GM23338 (cell line): ENCODE results near the gene AP4E1. TPM values are rescaled to one million over a fixed set of nuclear protein-coding genes. Genes with fewer than 3 reads are reported as not detected.

ENCODE experiments used
- ATAC-seq: fragments of 200-7000 bp; cut with Tn5 transposase; 3 replicates; pipeline ENCODE4 v1.9.1; 2020
- DNase-seq: peaks from one replicate; pipeline ENCODE4 v3.0.0-alpha.2; 2015; ENCODE audit warnings: low spot score
- H2AFZ ChIP-seq: fragments of 200-600 bp; sonication (generic); 2 replicates; pipeline ENCODE4 v1.8.0; 2016; ENCODE audit warnings: antibody characterized with exemption, mild to moderate bottlenecking, moderate library complexity
- H3F3A ChIP-seq: fragments of 200-600 bp; sonication (generic); replicated peaks from 2 replicates; pipeline ENCODE4 v1.8.0; 2017; ENCODE audit warnings: antibody characterized with exemption, mixed run types, low read depth
- H3K27ac ChIP-seq: fragments of 200-600 bp; sonication (generic); 2 replicates; pipeline ENCODE4 v1.6.1; 2016; ENCODE audit warnings: low read depth
- H3K27me3 ChIP-seq: fragments of 200-600 bp; sonication (generic); 2 replicates; pipeline ENCODE4 v1.8.0; 2016; ENCODE audit warnings: mild to moderate bottlenecking, mixed run types, moderate library complexity; ENCODE audit not compliant: insufficient read depth
- H3K36me3 ChIP-seq: fragments of 200-600 bp; sonication (generic); 2 replicates; pipeline ENCODE4 v1.8.0; 2016; ENCODE audit warnings: mild to moderate bottlenecking; ENCODE audit not compliant: insufficient read depth
- H3K4me1 ChIP-seq: fragments of 200-600 bp; sonication (generic); 2 replicates; pipeline ENCODE4 v1.8.0; 2016; ENCODE audit warnings: mild to moderate bottlenecking, moderate library complexity; ENCODE audit not compliant: insufficient read depth
- H3K4me2 ChIP-seq: fragments of 200-600 bp; sonication (generic); 2 replicates; pipeline ENCODE4 v1.7.1; 2017; ENCODE audit warnings: mixed run types
- H3K4me3 ChIP-seq: fragments of 200-600 bp; sonication (generic); 2 replicates; pipeline ENCODE4 v1.6.1; 2016; ENCODE audit warnings: mixed run types
- H3K79me2 ChIP-seq: fragments of 200-600 bp; sonication (generic); replicated peaks from 2 replicates; pipeline ENCODE4 v1.8.0; 2017; ENCODE audit warnings: mild to moderate bottlenecking; ENCODE audit not compliant: insufficient read depth
- H3K9me2 ChIP-seq: fragments of 200-600 bp; sonication (generic); 2 replicates; pipeline ENCODE4 v1.8.0; 2017; ENCODE audit not compliant: insufficient read depth
- H4K20me1 ChIP-seq: fragments of 200-600 bp; sonication (generic); replicated peaks from 2 replicates; pipeline ENCODE4 v1.8.0; 2017; ENCODE audit warnings: mild to moderate bottlenecking; ENCODE audit not compliant: insufficient read depth
- H3K27ac Mint-ChIP-seq: 2 replicates; pipeline ENCODE4 v1.8.0; 2020; ENCODE audit warnings: inconsistent platforms, mild to moderate bottlenecking, moderate library complexity, mixed read lengths
- H3K27me3 Mint-ChIP-seq: 3 replicates; pipeline ENCODE4 v1.8.0; 2022; ENCODE audit warnings: low read depth, mild to moderate bottlenecking, moderate library complexity, mixed read lengths, inconsistent platforms; ENCODE audit not compliant: insufficient read depth, poor library complexity
- H3K36me3 Mint-ChIP-seq: 3 replicates; pipeline ENCODE4 v1.8.0; 2021; ENCODE audit warnings: low read depth, mild to moderate bottlenecking, inconsistent platforms, moderate library complexity, mixed read lengths
- H3K4me1 Mint-ChIP-seq: 3 replicates; pipeline ENCODE4 v1.8.0; 2020; ENCODE audit warnings: mild to moderate bottlenecking, inconsistent platforms, mixed read lengths
- H3K4me3 Mint-ChIP-seq: 3 replicates; pipeline ENCODE4 v1.8.0; 2021; ENCODE audit warnings: moderate library complexity, mild to moderate bottlenecking, inconsistent platforms, mixed read lengths
- H3K9me3 Mint-ChIP-seq: 3 replicates; pipeline ENCODE4 v1.8.0; 2020; ENCODE audit warnings: moderate library complexity, mild to moderate bottlenecking, inconsistent platforms, mixed read lengths
- CREB1 ChIP-seq: fragments of 250-450 bp; sonication (Bioruptor Pico); IDR thresholded peaks from 2 replicates; pipeline ENCODE4 v1.5.0; 2020; ENCODE audit warnings: low read depth, mild to moderate bottlenecking, moderate library complexity
- ETS1 ChIP-seq: IDR thresholded peaks from 2 replicates; pipeline ENCODE4 v1.6.1; 2016; ENCODE audit warnings: antibody characterized with exemption
- EZH2 ChIP-seq: fragments of 200-600 bp; sonication (generic); IDR thresholded peaks from one replicate; pipeline ENCODE4 v1.8.0; 2017; ENCODE audit warnings: antibody characterized with exemption, mild to moderate bottlenecking, low read depth; ENCODE audit not compliant: unreplicated experiment
- EZH2phosphoT487 ChIP-seq: fragments of 200-600 bp; sonication (generic); IDR thresholded peaks from one replicate; pipeline ENCODE4 v1.8.1; 2018; ENCODE audit warnings: antibody characterized with exemption; ENCODE audit not compliant: unreplicated experiment
- JUNB ChIP-seq: IDR thresholded peaks from one replicate; pipeline ENCODE4 v1.6.1; 2016; ENCODE audit warnings: antibody characterized with exemption; ENCODE audit not compliant: unreplicated experiment
- NANOG ChIP-seq: IDR thresholded peaks from 2 replicates; pipeline ENCODE4 v1.6.1; 2016; ENCODE audit warnings: antibody characterized with exemption, borderline replicate concordance
- POLR2AphosphoS5 ChIP-seq: IDR thresholded peaks from 2 replicates; pipeline ENCODE4 v1.6.1; 2016; ENCODE audit warnings: antibody characterized with exemption, low read depth
- STAT1 ChIP-seq: IDR thresholded peaks from one replicate; pipeline ENCODE4 v1.6.1; 2016; ENCODE audit warnings: antibody characterized with exemption; ENCODE audit not compliant: unreplicated experiment
- ZNF114 ChIP-seq: fragments of 250-450 bp; sonication (Bioruptor Pico); IDR thresholded peaks from 2 replicates; pipeline ENCODE4 v1.5.0; 2020; ENCODE audit warnings: mild to moderate bottlenecking, moderate library complexity
- ZNF331 ChIP-seq: fragments of 250-450 bp; sonication (Bioruptor Pico); IDR thresholded peaks from 2 replicates; pipeline ENCODE4 v1.5.0; 2020; ENCODE audit warnings: low read depth, mild to moderate bottlenecking, moderate library complexity
- ZNF462 ChIP-seq: fragments of 250-450 bp; sonication (Bioruptor Pico); IDR thresholded peaks from 2 replicates; pipeline ENCODE4 v1.5.0; 2020; ENCODE audit warnings: mild to moderate bottlenecking, moderate library complexity
- polyA plus RNA-seq: library from polyadenylated mRNA; unstranded; fragments of >200 nt; fragmentation: Nextera tagmentation; extraction: Ambion mirVana; gene quantifications from 2 replicates; pipeline ENCODE4 v1.2.1, GENCODE V29; 2016
- total RNA-seq: library from RNA; depleted of rRNA; stranded (reverse); fragments of >200 nt; shearing (Covaris generic); gene quantifications from 2 replicates; pipeline ENCODE4 v1.2.3, GENCODE V29; 2014
- TF ChIP-seq, protein P1 (sequence below): IDR thresholded peaks from one replicate; pipeline ENCODE4 v1.6.1; 2018; ENCODE audit warnings: antibody characterized with exemption; ENCODE audit not compliant: unreplicated experiment
- TF ChIP-seq, protein P2 (sequence below), 2 experiments: fragments of 200-600 bp in 1 of 2; sonication (generic) in 1 of 2; conservative IDR thresholded peaks; 2 replicates each; pipeline versions ENCODE4 v1.5.1 to v1.6.1; 2016 to 2017; ENCODE audit warnings: antibody characterized with exemption in 2 of 2, low read depth in 2 of 2, mild to moderate bottlenecking in 2 of 2, moderate library complexity in 1 of 2

AP4E1 gene
- total and polyA plus RNA-seq, 2 experiments from 2014 or later, result 4.4 to 15.4 TPM

GRCh38 chr15:51049081-51049480 lies 140.6 kb downstream of the AP4E1 start:
- Mint-ChIP-seq H3K9me3 (no peaks in the 10 kb centered on the region), H3K27ac (no peak overlapping the region), H3K27me3 (peaks cover 3% of the 10 kb centered on the region), H3K36me3 (no peaks in the 10 kb centered on the region; the same call in 2 of the 3 replicates), H3K4me3 (no peak overlapping the region), H3K4me1 (peaks cover 36% of the 10 kb centered on the region)
- Histone ChIP-seq H3F3A (no peaks in the 10 kb centered on the region), H3K4me2 (no peak overlapping the region), H3K27me3 (no peaks in the 10 kb centered on the region), H3K4me3 (no peak overlapping the region), H3K9me2 (0 out of 2 replicates have a peak, but pooled peaks cover 3% of the 10 kb centered on the region), H4K20me1 (no peaks in the 10 kb centered on the region), H3K79me2 (no peaks in the 10 kb centered on the region), H3K36me3 (no peaks in the 10 kb centered on the region), H3K27ac (no peak overlapping the region), H2AFZ (no peak overlapping the region), H3K4me1 (peaks cover 23% of the 10 kb centered on the region)
- DNase-seq (no peak), ATAC-seq (no peak)
- TF ChIP-seq CREB1 (CRISPR knock-in tag) (no peak), EZH2 (no peak), STAT1 (no peak), JUNB (no peak), ZNF462 (CRISPR knock-in tag) (no peak), NANOG (no peak), ZNF114 (no peak), ETS1 (no peak), POLR2AphosphoS5 (no peak), EZH2phosphoT487 (no peak), ZNF331 (no peak)
- TF ChIP-seq, protein P1, sequence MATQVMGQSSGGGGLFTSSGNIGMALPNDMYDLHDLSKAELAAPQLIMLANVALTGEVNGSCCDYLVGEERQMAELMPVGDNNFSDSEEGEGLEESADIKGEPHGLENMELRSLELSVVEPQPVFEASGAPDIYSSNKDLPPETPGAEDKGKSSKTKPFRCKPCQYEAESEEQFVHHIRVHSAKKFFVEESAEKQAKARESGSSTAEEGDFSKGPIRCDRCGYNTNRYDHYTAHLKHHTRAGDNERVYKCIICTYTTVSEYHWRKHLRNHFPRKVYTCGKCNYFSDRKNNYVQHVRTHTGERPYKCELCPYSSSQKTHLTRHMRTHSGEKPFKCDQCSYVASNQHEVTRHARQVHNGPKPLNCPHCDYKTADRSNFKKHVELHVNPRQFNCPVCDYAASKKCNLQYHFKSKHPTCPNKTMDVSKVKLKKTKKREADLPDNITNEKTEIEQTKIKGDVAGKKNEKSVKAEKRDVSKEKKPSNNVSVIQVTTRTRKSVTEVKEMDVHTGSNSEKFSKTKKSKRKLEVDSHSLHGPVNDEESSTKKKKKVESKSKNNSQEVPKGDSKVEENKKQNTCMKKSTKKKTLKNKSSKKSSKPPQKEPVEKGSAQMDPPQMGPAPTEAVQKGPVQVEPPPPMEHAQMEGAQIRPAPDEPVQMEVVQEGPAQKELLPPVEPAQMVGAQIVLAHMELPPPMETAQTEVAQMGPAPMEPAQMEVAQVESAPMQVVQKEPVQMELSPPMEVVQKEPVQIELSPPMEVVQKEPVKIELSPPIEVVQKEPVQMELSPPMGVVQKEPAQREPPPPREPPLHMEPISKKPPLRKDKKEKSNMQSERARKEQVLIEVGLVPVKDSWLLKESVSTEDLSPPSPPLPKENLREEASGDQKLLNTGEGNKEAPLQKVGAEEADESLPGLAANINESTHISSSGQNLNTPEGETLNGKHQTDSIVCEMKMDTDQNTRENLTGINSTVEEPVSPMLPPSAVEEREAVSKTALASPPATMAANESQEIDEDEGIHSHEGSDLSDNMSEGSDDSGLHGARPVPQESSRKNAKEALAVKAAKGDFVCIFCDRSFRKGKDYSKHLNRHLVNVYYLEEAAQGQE, result no peak
- TF ChIP-seq, protein P2, sequence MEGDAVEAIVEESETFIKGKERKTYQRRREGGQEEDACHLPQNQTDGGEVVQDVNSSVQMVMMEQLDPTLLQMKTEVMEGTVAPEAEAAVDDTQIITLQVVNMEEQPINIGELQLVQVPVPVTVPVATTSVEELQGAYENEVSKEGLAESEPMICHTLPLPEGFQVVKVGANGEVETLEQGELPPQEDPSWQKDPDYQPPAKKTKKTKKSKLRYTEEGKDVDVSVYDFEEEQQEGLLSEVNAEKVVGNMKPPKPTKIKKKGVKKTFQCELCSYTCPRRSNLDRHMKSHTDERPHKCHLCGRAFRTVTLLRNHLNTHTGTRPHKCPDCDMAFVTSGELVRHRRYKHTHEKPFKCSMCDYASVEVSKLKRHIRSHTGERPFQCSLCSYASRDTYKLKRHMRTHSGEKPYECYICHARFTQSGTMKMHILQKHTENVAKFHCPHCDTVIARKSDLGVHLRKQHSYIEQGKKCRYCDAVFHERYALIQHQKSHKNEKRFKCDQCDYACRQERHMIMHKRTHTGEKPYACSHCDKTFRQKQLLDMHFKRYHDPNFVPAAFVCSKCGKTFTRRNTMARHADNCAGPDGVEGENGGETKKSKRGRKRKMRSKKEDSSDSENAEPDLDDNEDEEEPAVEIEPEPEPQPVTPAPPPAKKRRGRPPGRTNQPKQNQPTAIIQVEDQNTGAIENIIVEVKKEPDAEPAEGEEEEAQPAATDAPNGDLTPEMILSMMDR (conservative IDR thresholded peaks at IDR 0.05; ENCODE audit: low read depth in 2 of 2), result no peak
